IMR-90 (cell line): ENCODE results near the gene PSMA1.

Experiments used
- CEBPB ChIP-seq: IDR thresholded peaks from 2 replicates; pipeline ENCODE4 v1.6.1; 2012; ENCODE audit warnings: low read depth, low read length, improper control_type of control experiment
- CHD1 ChIP-seq: IDR thresholded peaks from 2 replicates; pipeline ENCODE4 v1.6.1; 2012; ENCODE audit warnings: low read depth, low read length, improper control_type of control experiment
- ELK1 ChIP-seq: fragments of 150-350 bp; IDR thresholded peaks from 2 replicates; pipeline ENCODE4 v1.6.1; 2016; ENCODE audit warnings: low read depth, mild to moderate bottlenecking, low read length, moderate library complexity, borderline replicate concordance
- MAZ ChIP-seq: IDR thresholded peaks from 2 replicates; pipeline ENCODE4 v1.6.1; 2012; ENCODE audit warnings: low read depth, mild to moderate bottlenecking, low read length, improper control_type of control experiment, moderate library complexity, borderline replicate concordance
- MXI1 ChIP-seq: IDR thresholded peaks from 2 replicates; pipeline ENCODE4 v1.6.1; 2012; ENCODE audit warnings: low read depth, mild to moderate bottlenecking, low read length, moderate library complexity, borderline replicate concordance
- POLR2A ChIP-seq: IDR thresholded peaks from 2 replicates; pipeline ENCODE4 v1.6.1; 2012; ENCODE audit warnings: mild to moderate bottlenecking, low read depth, low read length
- RCOR1 ChIP-seq: IDR thresholded peaks from 2 replicates; pipeline ENCODE4 v1.6.1; 2012; ENCODE audit warnings: mild to moderate bottlenecking, low read length, improper control_type of control experiment; ENCODE audit not compliant: insufficient replicate concordance
- RFX5 ChIP-seq: IDR thresholded peaks from 2 replicates; pipeline ENCODE4 v1.8.0; 2012; ENCODE audit warnings: low read depth, mild to moderate bottlenecking, low read length, moderate library complexity
- SMC3 ChIP-seq: fragments of 150-350 bp; IDR thresholded peaks from 2 replicates; pipeline ENCODE4 v1.6.1; 2016; ENCODE audit warnings: low read depth, mild to moderate bottlenecking, antibody characterized with exemption, low read length, moderate library complexity
- TF ChIP-seq, protein P1 (sequence below): fragments of 150-350 bp; IDR thresholded peaks from 2 replicates; pipeline ENCODE4 v1.6.1; 2017; ENCODE audit warnings: mild to moderate bottlenecking, antibody characterized with exemption, low read length, low read depth
- TF ChIP-seq, protein P2 (sequence below): conservative IDR thresholded peaks from 2 replicates; pipeline ENCODE4 v1.5.1; 2012; ENCODE audit warnings: mild to moderate bottlenecking, low read depth, low read length, improper control_type of control experiment

DNA sequence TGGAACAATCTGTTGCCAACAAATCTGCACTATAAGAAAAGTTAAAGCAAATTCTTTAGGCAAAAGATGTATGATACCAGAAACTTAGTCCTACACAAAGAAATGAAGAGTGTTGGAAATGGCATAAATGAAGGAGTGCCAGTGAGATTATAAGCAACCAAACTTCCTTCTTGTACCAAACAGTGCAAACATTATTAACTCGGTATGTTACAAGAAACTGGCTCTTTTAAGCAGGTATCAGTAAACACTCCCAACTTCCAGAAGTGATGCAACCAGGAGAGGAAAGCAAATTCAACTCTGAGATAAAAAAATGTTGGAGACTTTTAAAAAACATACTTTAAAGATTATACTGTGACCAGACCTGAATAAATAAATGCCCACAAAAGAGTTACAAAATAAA, 49.1 kb downstream of the PSMA1 start:
- TF ChIP-seq, protein P1, sequence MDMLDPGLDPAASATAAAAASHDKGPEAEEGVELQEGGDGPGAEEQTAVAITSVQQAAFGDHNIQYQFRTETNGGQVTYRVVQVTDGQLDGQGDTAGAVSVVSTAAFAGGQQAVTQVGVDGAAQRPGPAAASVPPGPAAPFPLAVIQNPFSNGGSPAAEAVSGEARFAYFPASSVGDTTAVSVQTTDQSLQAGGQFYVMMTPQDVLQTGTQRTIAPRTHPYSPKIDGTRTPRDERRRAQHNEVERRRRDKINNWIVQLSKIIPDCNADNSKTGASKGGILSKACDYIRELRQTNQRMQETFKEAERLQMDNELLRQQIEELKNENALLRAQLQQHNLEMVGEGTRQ, result no peak
- TF ChIP-seq, protein P2, sequence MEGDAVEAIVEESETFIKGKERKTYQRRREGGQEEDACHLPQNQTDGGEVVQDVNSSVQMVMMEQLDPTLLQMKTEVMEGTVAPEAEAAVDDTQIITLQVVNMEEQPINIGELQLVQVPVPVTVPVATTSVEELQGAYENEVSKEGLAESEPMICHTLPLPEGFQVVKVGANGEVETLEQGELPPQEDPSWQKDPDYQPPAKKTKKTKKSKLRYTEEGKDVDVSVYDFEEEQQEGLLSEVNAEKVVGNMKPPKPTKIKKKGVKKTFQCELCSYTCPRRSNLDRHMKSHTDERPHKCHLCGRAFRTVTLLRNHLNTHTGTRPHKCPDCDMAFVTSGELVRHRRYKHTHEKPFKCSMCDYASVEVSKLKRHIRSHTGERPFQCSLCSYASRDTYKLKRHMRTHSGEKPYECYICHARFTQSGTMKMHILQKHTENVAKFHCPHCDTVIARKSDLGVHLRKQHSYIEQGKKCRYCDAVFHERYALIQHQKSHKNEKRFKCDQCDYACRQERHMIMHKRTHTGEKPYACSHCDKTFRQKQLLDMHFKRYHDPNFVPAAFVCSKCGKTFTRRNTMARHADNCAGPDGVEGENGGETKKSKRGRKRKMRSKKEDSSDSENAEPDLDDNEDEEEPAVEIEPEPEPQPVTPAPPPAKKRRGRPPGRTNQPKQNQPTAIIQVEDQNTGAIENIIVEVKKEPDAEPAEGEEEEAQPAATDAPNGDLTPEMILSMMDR, result no peak
- no peak for TF ChIP-seq POLR2A
- no peak for TF ChIP-seq SMC3
- no peak for TF ChIP-seq CHD1
- no peak for TF ChIP-seq ELK1
- no peak for TF ChIP-seq MAZ
- TF ChIP-seq RFX5, result no peak
- no peak for TF ChIP-seq RCOR1
- no peak for TF ChIP-seq MXI1
- no peak for TF ChIP-seq CEBPB
